Measurements from ENCODE around the gene PNMT. TPM values are rescaled to one million over a fixed set of nuclear protein-coding genes. Genes with fewer than 3 reads are reported as not detected.

PNMT gene
- total and polyA plus RNA-seq, 2 of the 13 experiments (the other 11 are each of a cell fraction or from before 2014, with no cell fraction given): 0.25 TPM; not detected in 1

DNA sequence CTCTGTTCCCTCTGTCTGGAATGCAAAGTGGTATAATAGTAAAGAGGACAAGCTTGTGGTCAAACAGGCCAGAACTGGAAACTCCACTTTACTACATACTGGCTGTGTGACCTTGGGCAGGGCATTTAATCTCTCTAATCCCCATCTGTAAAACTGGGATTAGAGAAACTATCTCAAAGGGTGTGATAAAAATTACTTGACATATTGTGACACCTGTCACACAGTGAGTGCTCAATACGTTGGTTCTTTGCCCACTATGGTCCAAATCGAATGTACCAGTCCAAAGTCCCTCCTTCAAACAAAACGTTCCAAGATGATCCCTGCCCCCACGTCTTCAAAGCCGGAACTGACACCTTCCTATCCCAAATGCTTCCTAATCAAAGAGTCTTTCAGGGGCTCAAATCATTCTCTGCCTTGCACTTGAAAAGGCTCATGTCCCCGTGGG is 18.9 kb downstream of the PNMT start (continued):
- TF ChIP-seq HNRNPH1 (optimal IDR thresholded peaks at IDR 0.05; ENCODE audit: low read depth, low read length) (no peak), JARID2 (CRISPR knock-in tag; IDR thresholded peaks at IDR 0.05; ENCODE audit: insufficient replicate concordance) (peak; percentile 36), POGZ (CRISPR knock-in tag; IDR thresholded peaks at IDR 0.05) (no peak), PRPF4 (IDR thresholded peaks at IDR 0.05; ENCODE audit: low read depth, low read length, poor library complexity, severe bottlenecking) (no peak), ZFP36L2 (CRISPR knock-in tag; IDR thresholded peaks at IDR 0.05) (no peak), GFI1 (CRISPR knock-in tag; IDR thresholded peaks at IDR 0.05; ENCODE audit: borderline replicate concordance) (no peak), ZNF382 (CRISPR knock-in tag; IDR thresholded peaks at IDR 0.05; ENCODE audit: borderline replicate concordance) (no peak), KMT2A (CRISPR knock-in tag; IDR thresholded peaks at IDR 0.05) (no peak), TCF12 (IDR thresholded peaks at IDR 0.05) (no peak), TCF12 (CRISPR knock-in tag; IDR thresholded peaks at IDR 0.05) (no peak), ZNF879 (CRISPR knock-in tag; IDR thresholded peaks at IDR 0.05) (no peak), ZNF350 (CRISPR knock-in tag; IDR thresholded peaks at IDR 0.05; ENCODE audit: borderline replicate concordance, low read depth) (no peak), EED (CRISPR knock-in tag; IDR thresholded peaks at IDR 0.05) (no peak), MIER3 (CRISPR knock-in tag; IDR thresholded peaks at IDR 0.05; ENCODE audit: borderline replicate concordance) (0 out of 2 replicates have a peak, but pooled peaks have one; percentile 51), GLI4 (CRISPR knock-in tag; IDR thresholded peaks at IDR 0.05; ENCODE audit: borderline replicate concordance) (no peak), ADNP (CRISPR knock-in tag; IDR thresholded peaks at IDR 0.05) (no peak), ETV6 (CRISPR knock-in tag; conservative IDR thresholded peaks at IDR 0.05) (no peak), ZNF501 (CRISPR knock-in tag; IDR thresholded peaks at IDR 0.05) (no peak), ZNF143 (CRISPR knock-in tag; IDR thresholded peaks at IDR 0.05) (no peak), ZNF460 (CRISPR knock-in tag; IDR thresholded peaks at IDR 0.05; ENCODE audit: borderline replicate concordance) (no peak)
- TF ChIP-seq, protein P1, sequence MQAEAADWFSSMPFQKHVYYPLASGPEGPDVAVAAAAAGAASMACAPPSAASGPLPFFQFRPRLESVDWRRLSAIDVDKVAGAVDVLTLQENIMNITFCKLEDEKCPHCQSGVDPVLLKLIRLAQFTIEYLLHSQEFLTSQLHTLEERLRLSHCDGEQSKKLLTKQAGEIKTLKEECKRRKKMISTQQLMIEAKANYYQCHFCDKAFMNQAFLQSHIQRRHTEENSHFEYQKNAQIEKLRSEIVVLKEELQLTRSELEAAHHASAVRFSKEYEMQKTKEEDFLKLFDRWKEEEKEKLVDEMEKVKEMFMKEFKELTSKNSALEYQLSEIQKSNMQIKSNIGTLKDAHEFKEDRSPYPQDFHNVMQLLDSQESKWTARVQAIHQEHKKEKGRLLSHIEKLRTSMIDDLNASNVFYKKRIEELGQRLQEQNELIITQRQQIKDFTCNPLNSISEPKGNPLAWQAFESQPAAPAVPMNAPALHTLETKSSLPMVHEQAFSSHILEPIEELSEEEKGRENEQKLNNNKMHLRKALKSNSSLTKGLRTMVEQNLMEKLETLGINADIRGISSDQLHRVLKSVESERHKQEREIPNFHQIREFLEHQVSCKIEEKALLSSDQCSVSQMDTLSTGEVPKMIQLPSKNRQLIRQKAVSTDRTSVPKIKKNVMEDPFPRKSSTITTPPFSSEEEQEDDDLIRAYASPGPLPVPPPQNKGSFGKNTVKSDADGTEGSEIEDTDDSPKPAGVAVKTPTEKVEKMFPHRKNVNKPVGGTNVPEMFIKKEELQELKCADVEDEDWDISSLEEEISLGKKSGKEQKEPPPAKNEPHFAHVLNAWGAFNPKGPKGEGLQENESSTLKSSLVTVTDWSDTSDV (CRISPR knock-in tag; IDR thresholded peaks at IDR 0.05): no peak
- TF ChIP-seq, protein P2, sequence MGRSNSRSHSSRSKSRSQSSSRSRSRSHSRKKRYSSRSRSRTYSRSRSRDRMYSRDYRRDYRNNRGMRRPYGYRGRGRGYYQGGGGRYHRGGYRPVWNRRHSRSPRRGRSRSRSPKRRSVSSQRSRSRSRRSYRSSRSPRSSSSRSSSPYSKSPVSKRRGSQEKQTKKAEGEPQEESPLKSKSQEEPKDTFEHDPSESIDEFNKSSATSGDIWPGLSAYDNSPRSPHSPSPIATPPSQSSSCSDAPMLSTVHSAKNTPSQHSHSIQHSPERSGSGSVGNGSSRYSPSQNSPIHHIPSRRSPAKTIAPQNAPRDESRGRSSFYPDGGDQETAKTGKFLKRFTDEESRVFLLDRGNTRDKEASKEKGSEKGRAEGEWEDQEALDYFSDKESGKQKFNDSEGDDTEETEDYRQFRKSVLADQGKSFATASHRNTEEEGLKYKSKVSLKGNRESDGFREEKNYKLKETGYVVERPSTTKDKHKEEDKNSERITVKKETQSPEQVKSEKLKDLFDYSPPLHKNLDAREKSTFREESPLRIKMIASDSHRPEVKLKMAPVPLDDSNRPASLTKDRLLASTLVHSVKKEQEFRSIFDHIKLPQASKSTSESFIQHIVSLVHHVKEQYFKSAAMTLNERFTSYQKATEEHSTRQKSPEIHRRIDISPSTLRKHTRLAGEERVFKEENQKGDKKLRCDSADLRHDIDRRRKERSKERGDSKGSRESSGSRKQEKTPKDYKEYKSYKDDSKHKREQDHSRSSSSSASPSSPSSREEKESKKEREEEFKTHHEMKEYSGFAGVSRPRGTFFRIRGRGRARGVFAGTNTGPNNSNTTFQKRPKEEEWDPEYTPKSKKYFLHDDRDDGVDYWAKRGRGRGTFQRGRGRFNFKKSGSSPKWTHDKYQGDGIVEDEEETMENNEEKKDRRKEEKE (IDR thresholded peaks at IDR 0.05): no peak
- TF ChIP-seq, protein P3, sequence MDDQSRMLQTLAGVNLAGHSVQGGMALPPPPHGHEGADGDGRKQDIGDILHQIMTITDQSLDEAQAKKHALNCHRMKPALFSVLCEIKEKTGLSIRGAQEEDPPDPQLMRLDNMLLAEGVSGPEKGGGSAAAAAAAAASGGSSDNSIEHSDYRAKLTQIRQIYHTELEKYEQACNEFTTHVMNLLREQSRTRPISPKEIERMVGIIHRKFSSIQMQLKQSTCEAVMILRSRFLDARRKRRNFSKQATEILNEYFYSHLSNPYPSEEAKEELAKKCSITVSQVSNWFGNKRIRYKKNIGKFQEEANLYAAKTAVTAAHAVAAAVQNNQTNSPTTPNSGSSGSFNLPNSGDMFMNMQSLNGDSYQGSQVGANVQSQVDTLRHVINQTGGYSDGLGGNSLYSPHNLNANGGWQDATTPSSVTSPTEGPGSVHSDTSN (CRISPR knock-in tag; IDR thresholded peaks at IDR 0.05; ENCODE audit: borderline replicate concordance): no peak
- TF ChIP-seq, protein P4, sequence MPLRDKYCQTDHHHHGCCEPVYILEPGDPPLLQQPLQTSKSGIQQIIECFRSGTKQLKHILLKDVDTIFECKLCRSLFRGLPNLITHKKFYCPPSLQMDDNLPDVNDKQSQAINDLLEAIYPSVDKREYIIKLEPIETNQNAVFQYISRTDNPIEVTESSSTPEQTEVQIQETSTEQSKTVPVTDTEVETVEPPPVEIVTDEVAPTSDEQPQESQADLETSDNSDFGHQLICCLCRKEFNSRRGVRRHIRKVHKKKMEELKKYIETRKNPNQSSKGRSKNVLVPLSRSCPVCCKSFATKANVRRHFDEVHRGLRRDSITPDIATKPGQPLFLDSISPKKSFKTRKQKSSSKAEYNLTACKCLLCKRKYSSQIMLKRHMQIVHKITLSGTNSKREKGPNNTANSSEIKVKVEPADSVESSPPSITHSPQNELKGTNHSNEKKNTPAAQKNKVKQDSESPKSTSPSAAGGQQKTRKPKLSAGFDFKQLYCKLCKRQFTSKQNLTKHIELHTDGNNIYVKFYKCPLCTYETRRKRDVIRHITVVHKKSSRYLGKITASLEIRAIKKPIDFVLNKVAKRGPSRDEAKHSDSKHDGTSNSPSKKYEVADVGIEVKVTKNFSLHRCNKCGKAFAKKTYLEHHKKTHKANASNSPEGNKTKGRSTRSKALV (CRISPR knock-in tag; IDR thresholded peaks at IDR 0.05): peak; percentile 24; the same call in 1 of the 2 replicates
